GM13976 (cell line): ENCODE measurements around the gene ERICH2.

Experiments used
- DNase-seq: peaks from one replicate; pipeline ENCODE4 v3.0.0; 2012; ENCODE audit warnings: low spot score
- in situ Hi-C: fragments of 300-500 bp; cut with MboI; formaldehyde crosslinking; loops from one replicate; pipeline ENCODE4 v1.12.0; 2022; ENCODE audit warnings: low sequenced_read_pairs, mixed read lengths, inconsistent platforms; ENCODE audit not compliant: unreplicated experiment
- TF ChIP-seq, protein P1 (sequence below): IDR thresholded peaks from 2 replicates; pipeline ENCODE4 v1.5.1; 2012; ENCODE audit warnings: borderline replicate concordance, mild to moderate bottlenecking; ENCODE audit not compliant: insufficient read depth; ENCODE audit errors: extremely low read depth, missing control alignments, control extremely low read depth

ERICH2 gene

DNA sequence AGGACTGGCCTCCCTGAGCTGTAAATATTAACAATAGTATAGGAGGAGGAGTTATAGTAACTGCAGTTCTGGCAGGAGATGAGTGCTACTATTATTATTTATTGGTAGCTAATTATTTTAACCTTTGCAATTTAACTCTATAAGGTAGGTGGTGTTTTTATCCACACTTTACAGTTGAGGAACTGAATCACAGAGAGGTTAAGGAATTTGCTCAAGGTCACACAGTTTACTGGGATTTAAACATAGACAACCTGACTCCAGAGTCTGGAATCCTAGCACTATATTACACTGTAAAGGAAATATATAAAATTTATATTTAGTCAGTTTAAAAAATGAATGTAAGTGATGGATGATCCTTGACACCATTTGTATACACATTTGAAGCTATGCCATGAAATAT lies 2.1 kb downstream of the ERICH2 start:
- TF ChIP-seq, protein P1, sequence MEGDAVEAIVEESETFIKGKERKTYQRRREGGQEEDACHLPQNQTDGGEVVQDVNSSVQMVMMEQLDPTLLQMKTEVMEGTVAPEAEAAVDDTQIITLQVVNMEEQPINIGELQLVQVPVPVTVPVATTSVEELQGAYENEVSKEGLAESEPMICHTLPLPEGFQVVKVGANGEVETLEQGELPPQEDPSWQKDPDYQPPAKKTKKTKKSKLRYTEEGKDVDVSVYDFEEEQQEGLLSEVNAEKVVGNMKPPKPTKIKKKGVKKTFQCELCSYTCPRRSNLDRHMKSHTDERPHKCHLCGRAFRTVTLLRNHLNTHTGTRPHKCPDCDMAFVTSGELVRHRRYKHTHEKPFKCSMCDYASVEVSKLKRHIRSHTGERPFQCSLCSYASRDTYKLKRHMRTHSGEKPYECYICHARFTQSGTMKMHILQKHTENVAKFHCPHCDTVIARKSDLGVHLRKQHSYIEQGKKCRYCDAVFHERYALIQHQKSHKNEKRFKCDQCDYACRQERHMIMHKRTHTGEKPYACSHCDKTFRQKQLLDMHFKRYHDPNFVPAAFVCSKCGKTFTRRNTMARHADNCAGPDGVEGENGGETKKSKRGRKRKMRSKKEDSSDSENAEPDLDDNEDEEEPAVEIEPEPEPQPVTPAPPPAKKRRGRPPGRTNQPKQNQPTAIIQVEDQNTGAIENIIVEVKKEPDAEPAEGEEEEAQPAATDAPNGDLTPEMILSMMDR: no peak
- DNase-seq: no peak
- in situ Hi-C loops: no loop called here

DNA sequence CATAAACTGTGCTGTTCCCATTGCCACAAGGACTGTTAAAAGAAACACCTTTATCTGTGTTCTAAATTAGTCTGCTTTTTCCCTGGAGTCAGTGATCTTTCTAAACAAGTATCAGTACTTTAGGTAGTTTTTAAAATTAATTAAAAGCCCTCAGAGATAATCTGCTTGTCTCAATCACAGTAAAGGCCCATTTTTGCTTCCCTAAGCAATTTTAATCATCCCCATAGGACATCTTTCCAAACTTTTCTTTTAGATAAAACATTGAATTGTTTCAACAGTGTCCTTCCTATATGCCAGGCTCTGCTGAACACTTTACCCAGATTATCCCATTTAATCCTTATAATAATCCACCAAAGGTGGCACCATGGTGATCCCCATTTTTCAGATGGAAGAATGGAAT lies 3.9 kb downstream of the ERICH2 start:
- in situ Hi-C loops: no loop called here
- TF ChIP-seq, protein P1: no peak
- no peak for DNase-seq

DNA sequence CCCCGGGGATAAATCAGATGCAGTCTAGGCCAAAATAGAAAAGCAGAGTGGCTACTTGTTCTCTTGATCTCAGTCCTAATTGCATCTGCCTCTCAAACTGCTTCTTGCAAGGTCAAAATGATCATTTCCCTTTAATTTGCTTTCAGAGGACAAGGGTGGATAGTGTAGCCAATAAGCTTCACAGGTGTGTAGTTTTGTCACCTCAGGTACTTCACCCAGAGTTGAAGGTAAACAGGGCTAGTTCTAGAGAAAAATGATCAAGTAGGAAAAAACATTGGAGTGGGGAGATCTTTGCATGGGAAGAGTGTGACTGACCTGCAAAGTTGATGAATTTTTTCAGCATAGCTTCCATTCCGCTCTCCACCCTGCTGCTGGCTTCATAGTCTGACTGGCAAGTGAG lies 8.7 kb downstream of the ERICH2 start:
- TF ChIP-seq, protein P1: no peak
- in situ Hi-C loops: no loop called here
- DNase-seq: no peak

DNA sequence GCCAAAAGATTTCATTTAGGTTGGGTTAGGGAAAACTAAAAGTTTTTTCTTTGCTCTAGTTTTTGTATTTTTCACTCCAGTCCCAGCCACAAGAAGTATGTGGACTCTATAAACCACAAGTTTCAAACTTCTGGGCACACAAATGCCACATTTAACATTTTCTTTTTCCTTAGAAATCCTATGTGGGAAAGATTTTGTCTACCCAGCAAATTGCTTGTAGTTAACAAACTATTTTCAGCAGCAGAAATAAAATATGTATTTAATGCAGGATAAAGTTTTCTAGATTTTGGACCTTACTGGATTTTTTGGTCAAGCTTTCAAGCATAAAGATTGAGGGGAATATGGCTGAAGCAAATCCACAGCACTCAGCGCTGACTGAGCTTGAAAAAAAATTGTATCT lies 9.1 kb downstream of the ERICH2 start:
- DNase-seq: no peak
- in situ Hi-C loops: no loop called here
- TF ChIP-seq, protein P1: no peak

DNA sequence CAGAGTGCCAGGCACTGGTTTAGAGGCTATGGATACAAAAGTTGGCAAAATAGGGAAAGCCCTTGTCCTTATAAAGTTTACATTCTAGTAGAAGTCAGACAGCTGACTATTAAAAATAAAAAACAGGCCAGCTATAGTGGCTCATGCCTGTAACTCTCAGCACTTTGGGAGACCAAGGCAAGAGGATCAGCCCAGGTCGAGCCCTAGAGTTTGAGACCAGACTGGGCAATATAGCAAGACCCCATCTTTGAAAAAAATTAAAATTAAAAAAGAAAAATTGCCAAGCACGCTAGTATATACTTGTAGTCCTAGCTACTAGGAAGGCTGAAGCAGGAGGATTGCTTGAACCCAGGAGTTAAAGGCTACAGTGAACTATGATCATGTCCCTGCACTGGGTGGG lies 12.5 kb downstream of the ERICH2 start:
- TF ChIP-seq, protein P1: no peak
- in situ Hi-C loops: no loop called here
- no peak for DNase-seq

DNA sequence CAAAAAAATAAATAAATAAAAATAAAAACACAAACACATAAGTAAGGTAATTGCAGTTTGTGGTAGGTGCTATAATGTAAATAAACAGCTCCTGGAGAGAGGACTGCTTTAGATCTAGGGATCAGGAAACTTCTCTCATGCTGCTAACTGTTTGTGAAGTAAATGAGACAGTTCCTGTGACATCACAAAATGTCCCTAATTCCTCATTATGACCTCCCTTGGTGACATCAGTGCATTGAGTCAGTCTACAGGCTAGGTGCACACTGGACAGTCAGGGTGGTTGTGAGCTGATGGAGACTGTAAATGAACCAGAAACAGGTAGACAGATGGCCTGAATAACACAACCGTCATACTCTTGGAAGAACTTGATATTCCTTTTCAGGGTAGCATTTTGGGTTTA lies 13.4 kb downstream of the ERICH2 start:
- TF ChIP-seq, protein P1: no peak
- in situ Hi-C loops: no loop called here

DNA sequence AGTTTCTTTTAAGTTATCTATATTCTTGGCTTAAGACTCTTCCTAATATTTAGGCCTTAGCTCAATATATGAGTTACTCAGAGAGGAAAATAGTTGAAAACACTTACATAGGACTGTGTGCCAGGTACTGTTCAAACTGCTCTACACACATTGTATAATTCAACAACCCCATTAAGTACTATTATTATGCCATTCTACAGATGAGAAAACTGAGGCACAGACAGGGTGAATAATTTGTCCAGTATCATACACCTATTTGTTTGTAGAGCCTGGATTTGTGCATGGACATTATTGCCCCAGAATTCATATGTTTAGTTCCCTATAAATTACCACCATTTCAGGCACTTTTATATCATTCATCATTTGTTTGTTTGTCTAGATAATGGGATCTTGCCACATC lies 28.8 kb downstream of the ERICH2 start:
- in situ Hi-C loops: no loop called here
- DNase-seq: no peak
- TF ChIP-seq, protein P1: no peak

More for the DNA sequence above, 13.4 kb downstream of the ERICH2 start:
- no peak for DNase-seq
